GM23338 (cell line): ENCODE data around the gene TNS4.

ENCODE experiments used
- CTCF ChIP-seq, 2 experiments: fragments of 200-600 bp in 1 of 2; sonication (generic) in 1 of 2; conservative IDR thresholded peaks; 2 replicates each; pipeline versions ENCODE4 v1.5.1 to v1.6.1; 2016 to 2017; ENCODE audit warnings: antibody characterized with exemption in 2 of 2, low read depth in 2 of 2, mild to moderate bottlenecking in 2 of 2, moderate library complexity in 1 of 2
- POLR2AphosphoS5 ChIP-seq: IDR thresholded peaks from 2 replicates; pipeline ENCODE4 v1.6.1; 2016; ENCODE audit warnings: antibody characterized with exemption, low read depth

DNA sequence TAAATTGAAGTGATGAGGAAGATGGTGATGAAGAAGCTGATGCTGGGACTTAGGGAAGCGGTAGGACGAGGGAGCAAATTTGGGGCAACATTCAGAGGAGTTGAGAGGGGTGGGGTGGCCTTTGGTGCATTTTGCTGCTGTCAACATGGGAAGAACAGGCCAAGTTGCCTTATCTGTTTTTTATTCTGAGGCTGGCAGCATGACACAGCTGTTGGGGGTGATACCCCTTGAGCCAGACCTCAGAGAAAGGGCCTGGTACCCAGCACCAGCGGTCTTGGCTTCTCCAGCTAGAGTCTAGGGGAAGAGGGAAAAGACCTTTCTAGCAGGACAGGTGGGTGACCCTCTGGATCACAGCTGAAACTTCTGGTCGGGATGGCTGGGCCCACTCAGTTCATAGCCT lies 53.6 kb downstream of the TNS4 start:
- TF ChIP-seq POLR2AphosphoS5 (no peak), CTCF (conservative IDR thresholded peaks at IDR 0.05; ENCODE audit: low read depth in 2 of 2) (no peak)
